ENCODE data around the gene TMEM164. TPM values are rescaled to one million over a fixed set of nuclear protein-coding genes. Genes with fewer than 3 reads are reported as not detected.

Gene TMEM164
- total RNA-seq, 2 donors from 2014 or later = 30.3 to 36.6 TPM

GRCh38 chrX:110132450-110133114 lies 129.7 kb downstream of the TMEM164 start:
- no peak overlapping the region for H3K4me3 ChIP-seq
- TF ChIP-seq, protein P1, sequence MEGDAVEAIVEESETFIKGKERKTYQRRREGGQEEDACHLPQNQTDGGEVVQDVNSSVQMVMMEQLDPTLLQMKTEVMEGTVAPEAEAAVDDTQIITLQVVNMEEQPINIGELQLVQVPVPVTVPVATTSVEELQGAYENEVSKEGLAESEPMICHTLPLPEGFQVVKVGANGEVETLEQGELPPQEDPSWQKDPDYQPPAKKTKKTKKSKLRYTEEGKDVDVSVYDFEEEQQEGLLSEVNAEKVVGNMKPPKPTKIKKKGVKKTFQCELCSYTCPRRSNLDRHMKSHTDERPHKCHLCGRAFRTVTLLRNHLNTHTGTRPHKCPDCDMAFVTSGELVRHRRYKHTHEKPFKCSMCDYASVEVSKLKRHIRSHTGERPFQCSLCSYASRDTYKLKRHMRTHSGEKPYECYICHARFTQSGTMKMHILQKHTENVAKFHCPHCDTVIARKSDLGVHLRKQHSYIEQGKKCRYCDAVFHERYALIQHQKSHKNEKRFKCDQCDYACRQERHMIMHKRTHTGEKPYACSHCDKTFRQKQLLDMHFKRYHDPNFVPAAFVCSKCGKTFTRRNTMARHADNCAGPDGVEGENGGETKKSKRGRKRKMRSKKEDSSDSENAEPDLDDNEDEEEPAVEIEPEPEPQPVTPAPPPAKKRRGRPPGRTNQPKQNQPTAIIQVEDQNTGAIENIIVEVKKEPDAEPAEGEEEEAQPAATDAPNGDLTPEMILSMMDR (IDR thresholded peaks at IDR 0.05) = no peak
- DNase-seq (ENCODE audit: low spot score) = no peak
- H3K9me3 ChIP-seq = no peaks in the 10 kb centered on the region
- H3K36me3 ChIP-seq = no peaks in the 10 kb centered on the region
- no peaks in the 10 kb centered on the region for H3K4me1 ChIP-seq
- H3K27ac ChIP-seq = no peak overlapping the region
- H3K27me3 ChIP-seq = no peaks in the 10 kb centered on the region

GRCh38 chrX:110133735-110134370 lies 130.9 kb downstream of the TMEM164 start:
- TF ChIP-seq, protein P1 (IDR thresholded peaks at IDR 0.05) = no peak
- Histone ChIP-seq H3K9me3 (no peaks in the 10 kb centered on the region), H3K27ac (no peak overlapping the region), H3K4me3 (no peak overlapping the region), H3K4me1 (no peaks in the 10 kb centered on the region), H3K27me3 (no peaks in the 10 kb centered on the region), H3K36me3 (no peaks in the 10 kb centered on the region)
- no peak for DNase-seq (ENCODE audit: low spot score)

GRCh38 chrX:110135618-110136017 lies 132.7 kb downstream of the TMEM164 start:
- no peak overlapping the region for H3K27ac ChIP-seq
- H3K4me3 ChIP-seq = no peak overlapping the region
- H3K9me3 ChIP-seq = no peaks in the 10 kb centered on the region
- H3K27me3 ChIP-seq = no peaks in the 10 kb centered on the region
- no peaks in the 10 kb centered on the region for H3K4me1 ChIP-seq
- TF ChIP-seq, protein P1 (IDR thresholded peaks at IDR 0.05) = no peak
- no peak for DNase-seq (ENCODE audit: low spot score)
- H3K36me3 ChIP-seq = no peaks in the 10 kb centered on the region

DNA sequence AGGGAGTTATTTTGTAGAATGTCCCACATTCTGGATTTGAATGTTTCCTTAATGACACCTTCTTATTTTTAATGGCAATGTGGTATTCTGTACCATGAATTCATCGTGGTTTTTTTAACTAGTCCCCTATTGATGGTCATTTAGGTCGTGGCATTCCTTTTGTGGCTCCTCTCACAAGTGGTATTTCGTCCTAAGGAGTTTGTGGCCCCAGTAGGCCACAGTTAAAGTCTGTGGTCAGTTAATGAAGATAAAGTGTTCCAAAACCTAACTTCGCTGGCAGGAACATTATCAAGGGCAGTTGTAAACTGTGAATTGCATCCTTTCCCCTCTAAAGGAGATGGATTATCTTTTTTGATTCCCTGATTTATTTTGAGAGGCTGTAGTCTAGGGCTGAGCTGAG lies 133.2 kb downstream of the TMEM164 start:
- Histone ChIP-seq H3K27me3 (no peaks in the 10 kb centered on the region), H3K4me1 (no peaks in the 10 kb centered on the region), H3K27ac (no peak overlapping the region), H3K4me3 (no peak overlapping the region), H3K36me3 (no peaks in the 10 kb centered on the region), H3K9me3 (no peaks in the 10 kb centered on the region)
- no peak for DNase-seq (ENCODE audit: low spot score)
- TF ChIP-seq, protein P1 (IDR thresholded peaks at IDR 0.05) = no peak

- Histone ChIP-seq H3K9me3 (no peaks in the 10 kb centered on the region), H3K4me1 (peaks cover 0 to 3% of the 10 kb centered on the region in 2 donors), H3K36me3 (no peaks in the 10 kb centered on the region), H3K4me3 (no peak overlapping the region), H3K27ac (no peak overlapping the region), H3K27me3 (no peaks in the 10 kb centered on the region)
- TF ChIP-seq, protein P1 (IDR thresholded peaks at IDR 0.05) = no peak
- no peak for DNase-seq (ENCODE audit: low spot score)
These were observed 135.6 kb downstream of the TMEM164 start for GRCh38 chrX:110138557-110138956.

All from right atrium auricular region (tissue), 2 donors.